Pancreas (tissue), 10 donors: ENCODE data around the gene RNF141. TPM values are rescaled to one million over a fixed set of nuclear protein-coding genes. Genes with fewer than 3 reads are reported as not detected.

Experiments
- ATAC-seq, 4 donors: fragments of 200-7000 bp; cut with Tn5 transposase; one replicate each; pipeline versions ENCODE4 v1.8.0 to v1.9.1; 2020; ENCODE audit warnings: mild to moderate bottlenecking in 4 of 4, moderate library complexity in 4 of 4
- DNase-seq, 6 donors: peaks; one replicate each; pipeline ENCODE4 v3.0.0-alpha.2; 2020
- FAIRE-seq: peaks from 2 replicates; lab custom pipeline; 2012; peaks lifted over from hg19 to GRCh38; lab: Jason Lieb, UNC
- H3K27ac ChIP-seq, 4 donors: fragments of 200-600 bp; sonication (generic); 1 replicate in 3 of 4; 2 replicates in 1 of 4; pipeline versions ENCODE4 v1.5.0 to v1.8.0; 2020
- H3K27me3 ChIP-seq, 4 donors: fragments of 200-600 bp; one replicate each; pipeline ENCODE4 v1.8.0; 2021
- H3K36me3 ChIP-seq, 3 donors: fragments of 200-600 bp; sonication (generic) in 1 of 3; one replicate each; pipeline versions ENCODE4 v1.5.0 to v1.8.0; 2020 to 2021
- H3K4me1 ChIP-seq, 3 donors: fragments of 200-600 bp; one replicate each; pipeline ENCODE4 v1.8.0; 2021
- H3K4me3 ChIP-seq, 4 donors: fragments of 200-600 bp; sonication (generic) in 2 of 4; one replicate each; pipeline versions ENCODE4 v1.5.0 to v1.8.0; 2020 to 2021
- H3K9me3 ChIP-seq, 4 donors: fragments of 200-600 bp; one replicate each; pipeline ENCODE4 v1.8.0; 2021
- WGBS, 2 donors: extraction: QIAGEN DNeasy Blood & Tissue Kit; methylation state at CpG; one replicate each; pipeline ENCODE4 v1.1.7; 2013; 5-methylcytosine and 5-hydroxymethylcytosine counted together
- intact Hi-C, 3 donors: fragments of 100-400 bp; cut with DNase I; formaldehyde crosslinking; loops; one replicate each; pipeline versions ENCODE4 v1.11.1 to v1.14.2; 2022
- polyA plus RNA-seq, 2 donors: library from polyadenylated mRNA; stranded (reverse); fragments of 200-250 nt; gene quantifications; one replicate each; pipeline ENCODE4 v1.2.3, GENCODE V29; 2013
- total RNA-seq, 6 donors: library from RNA; stranded (reverse); fragmentation: NEBNext Ultra II Directional in 4 of 6; extraction: Animal tissue kit (Norgen Biotek cat#: 25700) in 4 of 6; gene quantifications; one replicate each; pipeline versions ENCODE4 v1.2.1 to v1.2.4, GENCODE V29; 2021 to 2023
- TF ChIP-seq, protein P1 (sequence below), 4 donors: fragments of 200-600 bp; sonication (generic) in 3 of 4; IDR thresholded peaks; one replicate each; pipeline versions ENCODE4 v1.5.0 to v1.8.0; 2021; ENCODE audit warnings: antibody characterized with exemption in 4 of 4
- donor health status: healthy with polysubstance abuse.
- donor health status: DM: no; HTN: no; CAD: no; lungs with moderate emphysema.
- donor health status: DM: no; HTN: no; CAD: no.
- donor health status: control.
- donor health status: control.
- donor health status: Bipolar disorder and iron deficiency.
- donor health status: DM: yes; HTN: yes; CAD: no.
- donor health status: DM: no; HTN: no; CAD: no.
- donor health status: DM: no; HTN: no; CAD: no.
- donor health status: DM: yes; HTN: yes; CAD: no.

The RNF141 gene
- total and polyA plus RNA-seq, 8 donors, result 4.4 to 21.5 (median 15.4) TPM

DNA sequence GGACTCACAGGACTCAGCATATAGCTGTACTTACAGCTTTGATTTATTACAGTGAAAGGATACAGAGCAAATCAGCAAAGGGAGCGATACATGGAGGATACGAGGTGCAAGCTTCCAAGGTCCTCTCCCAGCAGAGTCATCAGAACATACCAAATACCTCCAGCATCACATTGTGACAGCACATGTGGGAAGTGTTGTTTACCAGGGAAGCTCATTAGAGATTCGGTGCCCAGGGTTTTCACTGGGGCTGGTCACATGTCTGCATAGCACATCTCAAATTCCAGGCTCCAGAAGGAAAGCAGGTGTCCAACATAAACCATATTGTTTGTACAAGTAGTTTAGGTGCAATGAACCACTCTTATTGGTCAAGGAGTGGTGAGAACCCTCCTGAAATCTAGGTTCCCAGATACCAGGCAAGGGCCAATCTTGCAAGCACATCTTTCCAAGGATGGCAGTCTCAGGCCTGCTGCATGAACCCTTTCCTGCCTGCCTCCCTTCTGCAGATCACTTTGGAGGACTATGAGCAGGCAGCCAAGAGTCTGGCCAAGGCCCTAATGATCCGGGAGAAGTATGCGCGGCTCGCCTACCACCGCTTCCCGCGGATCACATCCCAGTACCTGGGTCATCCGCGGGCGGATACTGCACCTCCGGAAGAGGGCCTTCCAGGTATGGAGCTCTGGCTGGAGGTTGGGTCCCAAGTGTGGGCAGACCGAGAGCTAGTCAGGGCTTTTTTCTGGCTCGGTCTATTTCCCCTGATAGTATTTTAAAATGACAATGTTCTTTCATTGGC, 59.2 kb downstream of the RNF141 start:
- DNase-seq (no peak), FAIRE-seq (no peak), ATAC-seq (no peak)
- H3K9me3 ChIP-seq, result no peaks in the 10 kb centered on the region
- no peaks in the 10 kb centered on the region for H3K27me3 ChIP-seq
- no peak overlapping the region for H3K27ac ChIP-seq
- WGBS, 2 donors, result 91 to 92% methylated on average over 16 of the region's 16 CpGs
- TF ChIP-seq, protein P1, sequence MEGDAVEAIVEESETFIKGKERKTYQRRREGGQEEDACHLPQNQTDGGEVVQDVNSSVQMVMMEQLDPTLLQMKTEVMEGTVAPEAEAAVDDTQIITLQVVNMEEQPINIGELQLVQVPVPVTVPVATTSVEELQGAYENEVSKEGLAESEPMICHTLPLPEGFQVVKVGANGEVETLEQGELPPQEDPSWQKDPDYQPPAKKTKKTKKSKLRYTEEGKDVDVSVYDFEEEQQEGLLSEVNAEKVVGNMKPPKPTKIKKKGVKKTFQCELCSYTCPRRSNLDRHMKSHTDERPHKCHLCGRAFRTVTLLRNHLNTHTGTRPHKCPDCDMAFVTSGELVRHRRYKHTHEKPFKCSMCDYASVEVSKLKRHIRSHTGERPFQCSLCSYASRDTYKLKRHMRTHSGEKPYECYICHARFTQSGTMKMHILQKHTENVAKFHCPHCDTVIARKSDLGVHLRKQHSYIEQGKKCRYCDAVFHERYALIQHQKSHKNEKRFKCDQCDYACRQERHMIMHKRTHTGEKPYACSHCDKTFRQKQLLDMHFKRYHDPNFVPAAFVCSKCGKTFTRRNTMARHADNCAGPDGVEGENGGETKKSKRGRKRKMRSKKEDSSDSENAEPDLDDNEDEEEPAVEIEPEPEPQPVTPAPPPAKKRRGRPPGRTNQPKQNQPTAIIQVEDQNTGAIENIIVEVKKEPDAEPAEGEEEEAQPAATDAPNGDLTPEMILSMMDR (IDR thresholded peaks at IDR 0.05), result no peak
- no peaks in the 10 kb centered on the region for H3K4me1 ChIP-seq
- H3K4me3 ChIP-seq, result no peak overlapping the region
- no peaks in the 10 kb centered on the region for H3K36me3 ChIP-seq
- intact Hi-C loops, result no loop called here

DNA sequence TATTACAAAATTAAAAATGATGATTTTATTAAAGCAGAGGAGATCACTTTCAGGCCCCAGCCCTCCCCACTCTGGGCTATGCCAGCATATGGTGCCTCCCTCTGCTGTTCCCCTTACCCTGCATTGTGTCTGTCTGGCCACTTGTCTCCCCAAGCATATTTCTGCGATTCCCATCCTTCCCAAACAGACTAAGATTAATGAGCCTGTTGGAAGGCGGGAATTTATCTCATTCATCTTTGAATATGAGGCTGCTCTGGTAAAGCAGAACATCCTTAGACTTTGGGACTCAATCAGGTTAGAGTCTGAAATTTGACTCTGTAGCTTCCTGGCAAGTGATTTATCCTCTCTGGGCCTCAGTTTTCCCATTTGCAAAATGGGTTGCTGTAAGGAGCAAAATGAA, 60.2 kb downstream of the RNF141 start:
- Histone ChIP-seq H3K36me3 (no peaks in the 10 kb centered on the region), H3K9me3 (no peaks in the 10 kb centered on the region), H3K4me3 (no peak overlapping the region), H3K4me1 (no peaks in the 10 kb centered on the region), H3K27ac (no peak overlapping the region), H3K27me3 (no peaks in the 10 kb centered on the region)
- intact Hi-C loops, result no loop called here
- no peak for DNase-seq
- ATAC-seq, result no peak
- FAIRE-seq, result no peak
- WGBS, 2 donors, result 79 to 86% methylated on average over 2 of the region's 2 CpGs
- TF ChIP-seq, protein P1 (IDR thresholded peaks at IDR 0.05), result no peak

DNA sequence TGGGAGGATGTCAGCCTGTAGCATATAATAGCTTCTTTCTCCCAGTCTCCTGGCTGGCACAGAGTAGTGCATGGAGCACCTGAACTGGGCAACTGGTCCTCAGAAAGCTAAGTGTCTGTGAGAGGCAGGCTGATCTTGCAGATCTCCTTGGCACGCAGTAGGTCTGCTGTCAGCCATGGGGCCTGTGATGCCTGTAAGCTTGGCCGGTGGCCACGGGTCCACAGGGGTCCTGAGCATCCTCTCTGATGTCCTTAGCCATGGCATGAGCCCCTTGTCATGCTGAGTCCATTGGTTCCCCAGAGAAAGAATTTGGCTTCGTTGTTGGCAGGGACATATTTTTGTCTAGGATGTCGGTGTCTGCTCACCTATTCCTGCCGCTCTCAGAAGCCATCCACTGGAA, 61.0 kb downstream of the RNF141 start:
- Histone ChIP-seq H3K27me3 (no peaks in the 10 kb centered on the region), H3K9me3 (no peaks in the 10 kb centered on the region), H3K27ac (no peak overlapping the region), H3K4me3 (no peak overlapping the region), H3K4me1 (no peaks in the 10 kb centered on the region), H3K36me3 (no peaks in the 10 kb centered on the region)
- no peak for DNase-seq
- intact Hi-C loops, result no loop called here
- TF ChIP-seq, protein P1 (IDR thresholded peaks at IDR 0.05), result no peak
- no peak for FAIRE-seq
- WGBS, 2 donors, result 79 to 89% methylated on average over 6 of the region's 6 CpGs
- no peak for ATAC-seq

DNA sequence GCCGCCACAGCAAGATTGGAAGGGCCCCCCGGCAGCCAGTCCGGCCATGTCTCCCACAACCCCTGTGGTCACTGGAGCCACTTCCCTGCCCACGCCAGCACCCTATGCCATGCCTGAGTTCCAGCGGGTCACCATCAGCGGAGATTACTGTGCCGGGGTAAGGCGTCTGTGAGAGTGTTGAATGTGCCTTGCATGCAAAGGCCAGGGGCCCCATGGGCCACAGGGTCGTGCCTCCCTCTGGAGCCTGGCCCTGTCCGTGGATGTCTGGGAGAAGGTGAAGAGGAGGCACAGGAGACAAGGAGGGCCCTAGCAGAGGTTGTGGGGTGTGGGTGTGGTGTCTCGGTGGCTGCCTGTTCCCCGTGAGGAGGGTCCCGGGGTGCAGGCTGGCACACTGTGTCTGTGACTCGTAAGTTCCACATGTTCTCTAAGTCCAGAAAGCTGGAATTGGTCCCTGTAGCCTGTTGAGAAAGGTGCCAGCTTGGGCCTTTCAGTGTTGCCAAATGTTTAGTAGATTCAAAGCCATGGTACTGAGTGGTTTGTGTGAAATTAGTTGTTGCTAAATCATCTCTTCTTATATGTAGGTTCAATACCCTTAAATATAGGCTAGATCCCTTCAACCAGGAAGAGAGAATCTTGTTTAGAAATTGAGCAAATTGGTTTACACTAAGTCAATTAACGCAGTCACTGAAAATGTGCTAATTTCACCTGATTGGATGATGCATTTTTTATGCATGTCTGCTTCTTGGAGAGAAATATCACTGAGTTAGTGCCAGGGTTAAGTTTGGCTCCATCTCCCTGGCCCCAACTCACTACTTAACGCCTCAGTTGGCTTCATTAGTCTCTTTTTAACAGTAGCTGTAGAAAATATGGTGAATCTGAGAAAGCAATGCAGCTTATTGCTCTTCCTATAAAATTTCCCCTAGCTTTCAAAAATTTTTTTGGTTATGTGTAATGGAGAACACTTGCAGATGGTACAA, 62.1 kb downstream of the RNF141 start:
- intact Hi-C loops, result no loop called here
- H3K4me1 ChIP-seq, result no peaks in the 10 kb centered on the region
- H3K36me3 ChIP-seq, result no peaks in the 10 kb centered on the region
- no peak for DNase-seq
- H3K9me3 ChIP-seq, result no peaks in the 10 kb centered on the region
- no peak for FAIRE-seq
- no peaks in the 10 kb centered on the region for H3K27me3 ChIP-seq
- TF ChIP-seq, protein P1 (IDR thresholded peaks at IDR 0.05), result no peak
- WGBS, 2 donors, result 88 to 93% methylated on average over 16 of the region's 16 CpGs
- no peak for ATAC-seq
- no peak overlapping the region for H3K4me3 ChIP-seq
- no peak overlapping the region for H3K27ac ChIP-seq
